Smooth muscle cell (in vitro differentiated cells): Measurements from ENCODE around the gene ANO6. TPM values are rescaled to one million over a fixed set of nuclear protein-coding genes. Genes with fewer than 3 reads are reported as not detected.

Experiments used
- DNase-seq: peaks from one replicate; lab custom pipeline; 2025; ENCODE audit not compliant: unreplicated experiment; lab: John Stamatoyannopoulos, UW
- H2AFZ ChIP-seq: fragments of 200-600 bp; sonication (generic); 2 replicates; pipeline ENCODE4 v1.6.0; 2016; ENCODE audit warnings: antibody characterized with exemption, low read depth, mild to moderate bottlenecking
- H3F3A ChIP-seq: fragments of 200-600 bp; sonication (generic); 2 replicates; pipeline ENCODE4 v1.6.0; 2017; ENCODE audit warnings: antibody characterized with exemption, low read depth
- H3K27ac ChIP-seq: fragments of 200-600 bp; sonication (generic); 2 replicates; pipeline ENCODE4 v1.5.1; 2016; ENCODE audit warnings: low read depth, mild to moderate bottlenecking
- H3K27me3 ChIP-seq: fragments of 200-600 bp; sonication (generic); 2 replicates; pipeline ENCODE4 v1.6.1; 2016; ENCODE audit warnings: low read depth, mild to moderate bottlenecking
- H3K36me3 ChIP-seq: fragments of 200-600 bp; sonication (generic); 2 replicates; pipeline ENCODE4 v1.5.1; 2016; ENCODE audit warnings: low read depth
- H3K4me1 ChIP-seq: fragments of 200-600 bp; sonication (generic); 2 replicates; pipeline ENCODE4 v1.5.1; 2016; ENCODE audit warnings: low read depth
- H3K4me2 ChIP-seq: fragments of 200-600 bp; sonication (generic); 2 replicates; pipeline ENCODE4 v1.6.0; 2016; ENCODE audit warnings: mild to moderate bottlenecking
- H3K4me3 ChIP-seq: fragments of 200-600 bp; sonication (generic); 2 replicates; pipeline ENCODE4 v1.5.1; 2016; ENCODE audit warnings: mild to moderate bottlenecking
- H3K79me2 ChIP-seq: fragments of 200-600 bp; sonication (generic); 2 replicates; pipeline ENCODE4 v1.6.0; 2016; ENCODE audit warnings: low read depth, mild to moderate bottlenecking
- H3K9ac ChIP-seq: fragments of 200-600 bp; sonication (generic); 2 replicates; pipeline ENCODE4 v1.6.0; 2016; ENCODE audit warnings: low read depth
- H3K9me3 ChIP-seq: fragments of 200-600 bp; sonication (generic); replicated peaks from 2 replicates; pipeline ENCODE4 v1.5.1; 2016; ENCODE audit warnings: low read depth
- H4K20me1 ChIP-seq: fragments of 200-600 bp; sonication (generic); 2 replicates; pipeline ENCODE4 v1.6.0; 2016; ENCODE audit warnings: low read depth
- WGBS: methylation state at CpG from one replicate; pipeline ENCODE4 v1.1.7; 2016; ENCODE audit warnings: low lambda C conversion rate; 5-methylcytosine and 5-hydroxymethylcytosine counted together
- polyA plus RNA-seq: library from polyadenylated mRNA; unstranded; fragments of >200 nt; fragmentation: Nextera tagmentation; extraction: Ambion mirVana; gene quantifications from 2 replicates; pipeline ENCODE4 v1.2.1, GENCODE V29; 2016
- total RNA-seq: library from RNA; depleted of rRNA; stranded (reverse); fragments of >200 nt; gene quantifications from 2 replicates; pipeline ENCODE4 v1.2.3, GENCODE V29; 2014
- TF ChIP-seq, protein P1 (sequence below): fragments of 200-600 bp; sonication (generic); IDR thresholded peaks from 2 replicates; pipeline ENCODE4 v1.5.1; 2017; ENCODE audit warnings: borderline replicate concordance, mild to moderate bottlenecking, antibody characterized with exemption; ENCODE audit not compliant: insufficient read depth, poor library complexity, severe bottlenecking

ANO6 gene
- total and polyA plus RNA-seq, 2 experiments from 2014 or later = 44.8 to 106 TPM

DNA sequence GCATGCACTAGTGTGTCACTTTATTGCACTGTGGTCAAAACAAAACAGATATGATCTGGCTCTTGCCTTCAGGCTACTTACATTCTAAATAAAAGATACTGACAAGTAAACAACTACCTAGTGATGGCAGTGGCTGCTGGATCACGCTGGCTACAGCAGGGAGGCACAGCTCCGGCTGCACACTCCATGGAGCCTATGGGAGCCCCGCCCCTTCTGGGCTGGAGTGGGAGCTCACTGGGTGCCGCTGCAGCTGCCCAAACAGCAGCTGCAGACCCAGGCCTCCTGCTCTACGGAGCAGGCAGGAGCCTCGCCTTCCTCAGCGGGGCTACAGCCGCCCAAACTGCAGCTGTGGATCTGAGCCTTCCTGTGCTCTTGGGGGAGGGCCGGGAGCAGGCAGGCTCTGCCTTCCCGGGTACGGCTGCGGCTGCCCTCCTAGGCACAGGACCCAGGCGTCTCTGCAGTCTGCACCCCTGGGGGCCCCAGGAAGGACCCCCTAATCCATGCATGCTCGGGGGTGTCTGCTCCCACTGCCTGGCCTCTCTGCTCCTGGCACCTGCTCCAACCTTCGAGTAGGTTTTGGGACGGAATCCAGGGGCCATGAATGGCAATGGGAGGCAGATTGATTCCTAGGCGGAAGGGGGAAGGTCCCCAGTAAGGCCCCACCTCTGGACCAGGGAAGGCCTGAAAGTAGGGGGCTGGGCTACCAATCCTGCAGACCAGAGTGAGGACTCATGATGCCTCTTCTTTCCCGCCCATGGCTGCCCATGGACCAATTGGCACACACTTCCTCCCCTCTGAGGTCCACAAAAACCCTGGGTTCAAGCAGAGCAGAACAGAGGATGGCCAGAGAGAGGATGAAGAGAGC lies 253.1 kb downstream of the ANO6 start:
- Histone ChIP-seq H3K9me3 (no peaks in the 10 kb centered on the region), H3K4me1 (no peaks in the 10 kb centered on the region)

DNA sequence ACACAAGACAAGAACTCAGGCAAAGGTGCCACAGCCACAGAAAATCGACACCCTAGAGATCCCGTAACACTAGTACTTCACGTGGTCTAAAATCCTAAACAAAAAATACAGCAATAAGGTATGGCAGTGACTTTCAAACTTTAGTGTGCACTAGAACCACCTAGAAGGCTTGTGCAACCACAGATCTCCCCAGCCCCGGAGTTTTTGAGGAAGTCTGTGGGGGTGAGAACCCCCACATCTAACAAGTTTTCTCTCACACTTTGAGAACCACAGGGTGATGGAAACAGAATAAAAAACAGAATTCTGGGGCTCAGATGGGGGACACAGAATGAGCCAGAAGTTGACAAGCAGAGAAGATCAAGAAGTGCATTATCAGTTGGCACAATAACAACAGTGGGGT lies 254.0 kb downstream of the ANO6 start:
- no peak for DNase-seq
- no peaks in the 10 kb centered on the region for H3K9me3 ChIP-seq
- no peaks in the 10 kb centered on the region for H3K4me1 ChIP-seq
- no peak overlapping the region for H3K27ac ChIP-seq
- TF ChIP-seq, protein P1, sequence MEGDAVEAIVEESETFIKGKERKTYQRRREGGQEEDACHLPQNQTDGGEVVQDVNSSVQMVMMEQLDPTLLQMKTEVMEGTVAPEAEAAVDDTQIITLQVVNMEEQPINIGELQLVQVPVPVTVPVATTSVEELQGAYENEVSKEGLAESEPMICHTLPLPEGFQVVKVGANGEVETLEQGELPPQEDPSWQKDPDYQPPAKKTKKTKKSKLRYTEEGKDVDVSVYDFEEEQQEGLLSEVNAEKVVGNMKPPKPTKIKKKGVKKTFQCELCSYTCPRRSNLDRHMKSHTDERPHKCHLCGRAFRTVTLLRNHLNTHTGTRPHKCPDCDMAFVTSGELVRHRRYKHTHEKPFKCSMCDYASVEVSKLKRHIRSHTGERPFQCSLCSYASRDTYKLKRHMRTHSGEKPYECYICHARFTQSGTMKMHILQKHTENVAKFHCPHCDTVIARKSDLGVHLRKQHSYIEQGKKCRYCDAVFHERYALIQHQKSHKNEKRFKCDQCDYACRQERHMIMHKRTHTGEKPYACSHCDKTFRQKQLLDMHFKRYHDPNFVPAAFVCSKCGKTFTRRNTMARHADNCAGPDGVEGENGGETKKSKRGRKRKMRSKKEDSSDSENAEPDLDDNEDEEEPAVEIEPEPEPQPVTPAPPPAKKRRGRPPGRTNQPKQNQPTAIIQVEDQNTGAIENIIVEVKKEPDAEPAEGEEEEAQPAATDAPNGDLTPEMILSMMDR = no peak
- no peaks in the 10 kb centered on the region for H3K79me2 ChIP-seq
- H3K36me3 ChIP-seq = no peaks in the 10 kb centered on the region
- no peaks in the 10 kb centered on the region for H3F3A ChIP-seq
- WGBS = 92% methylated on average over 4 of the region's 4 CpGs
- H3K4me2 ChIP-seq = no peak overlapping the region
- no peak overlapping the region for H3K4me3 ChIP-seq
- H4K20me1 ChIP-seq = no peaks in the 10 kb centered on the region
- no peak overlapping the region for H2AFZ ChIP-seq
- H3K27me3 ChIP-seq = no peaks in the 10 kb centered on the region
- no peak overlapping the region for H3K9ac ChIP-seq

More for the DNA sequence above, 253.1 kb downstream of the ANO6 start:
- Histone ChIP-seq H3K36me3 (no peaks in the 10 kb centered on the region), H3K9ac (no peak overlapping the region), H3K27ac (no peak overlapping the region), H2AFZ (no peak overlapping the region), H3K4me2 (no peak overlapping the region), H4K20me1 (no peaks in the 10 kb centered on the region), H3K79me2 (no peaks in the 10 kb centered on the region), H3F3A (no peaks in the 10 kb centered on the region), H3K27me3 (no peaks in the 10 kb centered on the region), H3K4me3 (no peak overlapping the region)
- TF ChIP-seq, protein P1 = no peak
- WGBS = 88% methylated on average over 18 of the region's 18 CpGs
- DNase-seq = no peak

DNA sequence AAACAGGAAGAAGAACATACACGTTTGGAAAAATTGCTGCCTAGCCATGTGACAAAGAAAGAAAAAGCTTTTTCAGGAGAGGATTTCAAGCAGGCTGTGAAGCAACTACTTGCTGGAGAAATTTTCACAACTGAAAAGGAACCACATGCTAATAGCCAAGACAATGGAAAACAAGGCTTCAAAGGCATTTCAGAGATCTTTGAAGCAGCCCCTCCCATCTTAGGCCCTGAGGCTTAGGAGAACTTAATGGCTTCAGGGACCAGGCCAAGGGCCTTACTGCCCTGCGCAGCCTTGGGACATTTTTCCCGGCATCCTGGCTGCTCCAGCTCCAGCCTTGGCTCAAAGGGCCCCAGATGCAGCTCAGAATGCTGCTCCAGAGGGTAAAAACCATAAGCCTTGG lies 257.7 kb downstream of the ANO6 start:
- TF ChIP-seq, protein P1 = no peak
- H3K27me3 ChIP-seq = no peaks in the 10 kb centered on the region
- no peaks in the 10 kb centered on the region for H3K9me3 ChIP-seq
- H3K4me3 ChIP-seq = no peak overlapping the region
- H3K36me3 ChIP-seq = no peaks in the 10 kb centered on the region
- H4K20me1 ChIP-seq = no peaks in the 10 kb centered on the region
- no peaks in the 10 kb centered on the region for H3K79me2 ChIP-seq
- H3K4me1 ChIP-seq = no peaks in the 10 kb centered on the region
- H3K4me2 ChIP-seq = no peak overlapping the region
- no peaks in the 10 kb centered on the region for H3F3A ChIP-seq
- no peak for DNase-seq
- WGBS = 80% methylated on average over 3 of the region's 3 CpGs
- no peak overlapping the region for H3K27ac ChIP-seq
- no peak overlapping the region for H2AFZ ChIP-seq
- no peak overlapping the region for H3K9ac ChIP-seq

DNA sequence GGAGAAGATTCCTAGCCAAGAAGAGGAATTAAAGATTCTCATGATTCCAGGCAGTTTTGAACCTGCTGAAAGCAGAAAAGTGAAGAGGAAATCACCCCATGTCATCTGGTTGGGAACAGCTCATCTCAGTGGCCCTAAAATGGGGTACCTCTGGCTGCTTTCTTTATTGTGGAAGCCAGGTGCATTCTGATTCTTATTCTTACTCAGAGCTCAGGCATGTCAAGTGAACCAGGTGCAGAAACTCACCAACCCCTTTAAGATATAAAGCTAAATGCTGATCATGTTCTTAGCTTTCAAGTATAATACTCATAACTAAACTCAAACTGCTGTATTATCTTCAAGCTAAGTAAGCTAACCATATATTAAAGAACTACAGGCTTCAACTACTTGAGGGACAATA lies 259.7 kb downstream of the ANO6 start:
- H2AFZ ChIP-seq = no peak overlapping the region
- TF ChIP-seq, protein P1 = no peak
- no peaks in the 10 kb centered on the region for H4K20me1 ChIP-seq
- H3K4me3 ChIP-seq = no peak overlapping the region
- H3K79me2 ChIP-seq = no peaks in the 10 kb centered on the region
- H3K4me1 ChIP-seq = no peaks in the 10 kb centered on the region
- no peak overlapping the region for H3K9ac ChIP-seq
- H3K36me3 ChIP-seq = no peaks in the 10 kb centered on the region
- H3K27ac ChIP-seq = no peak overlapping the region
- no peak overlapping the region for H3K4me2 ChIP-seq
- no peak for DNase-seq
- H3K27me3 ChIP-seq = no peaks in the 10 kb centered on the region
- H3F3A ChIP-seq = no peaks in the 10 kb centered on the region
- H3K9me3 ChIP-seq = no peaks in the 10 kb centered on the region
